Measurements from ENCODE around the gene WWC1.

WWC1 gene

GRCh38 chr5:168390491-168390890 lies 99.0 kb downstream of the WWC1 start:
- TF ChIP-seq, protein P1, sequence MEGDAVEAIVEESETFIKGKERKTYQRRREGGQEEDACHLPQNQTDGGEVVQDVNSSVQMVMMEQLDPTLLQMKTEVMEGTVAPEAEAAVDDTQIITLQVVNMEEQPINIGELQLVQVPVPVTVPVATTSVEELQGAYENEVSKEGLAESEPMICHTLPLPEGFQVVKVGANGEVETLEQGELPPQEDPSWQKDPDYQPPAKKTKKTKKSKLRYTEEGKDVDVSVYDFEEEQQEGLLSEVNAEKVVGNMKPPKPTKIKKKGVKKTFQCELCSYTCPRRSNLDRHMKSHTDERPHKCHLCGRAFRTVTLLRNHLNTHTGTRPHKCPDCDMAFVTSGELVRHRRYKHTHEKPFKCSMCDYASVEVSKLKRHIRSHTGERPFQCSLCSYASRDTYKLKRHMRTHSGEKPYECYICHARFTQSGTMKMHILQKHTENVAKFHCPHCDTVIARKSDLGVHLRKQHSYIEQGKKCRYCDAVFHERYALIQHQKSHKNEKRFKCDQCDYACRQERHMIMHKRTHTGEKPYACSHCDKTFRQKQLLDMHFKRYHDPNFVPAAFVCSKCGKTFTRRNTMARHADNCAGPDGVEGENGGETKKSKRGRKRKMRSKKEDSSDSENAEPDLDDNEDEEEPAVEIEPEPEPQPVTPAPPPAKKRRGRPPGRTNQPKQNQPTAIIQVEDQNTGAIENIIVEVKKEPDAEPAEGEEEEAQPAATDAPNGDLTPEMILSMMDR (conservative IDR thresholded peaks at IDR 0.05; ENCODE audit: low read length), result no peak
- H3K4me3 ChIP-seq (ENCODE audit: low read length), result no peak overlapping the region
- DNase-seq (ENCODE audit: low read depth), result no peak

GRCh38 chr5:168393773-168394172 lies 102.3 kb downstream of the WWC1 start:
- TF ChIP-seq, protein P1 (conservative IDR thresholded peaks at IDR 0.05; ENCODE audit: low read length), result no peak
- no peak for DNase-seq (ENCODE audit: low read depth)
- no peak overlapping the region for H3K4me3 ChIP-seq (ENCODE audit: low read length)

GRCh38 chr5:168400429-168401220 lies 109.2 kb downstream of the WWC1 start:
- DNase-seq (ENCODE audit: low read depth), result no peak
- TF ChIP-seq, protein P1 (conservative IDR thresholded peaks at IDR 0.05; ENCODE audit: low read length), result no peak
- H3K4me3 ChIP-seq (ENCODE audit: low read length), result no peak overlapping the region

GRCh38 chr5:168401226-168401625 lies 109.8 kb downstream of the WWC1 start:
- TF ChIP-seq, protein P1 (conservative IDR thresholded peaks at IDR 0.05; ENCODE audit: low read length), result no peak
- no peak for DNase-seq (ENCODE audit: low read depth)
- H3K4me3 ChIP-seq (ENCODE audit: low read length), result no peak overlapping the region

GRCh38 chr5:168401880-168402279 lies 110.4 kb downstream of the WWC1 start:
- DNase-seq (ENCODE audit: low read depth), result no peak
- H3K4me3 ChIP-seq (ENCODE audit: low read length), result no peak overlapping the region
- TF ChIP-seq, protein P1 (conservative IDR thresholded peaks at IDR 0.05; ENCODE audit: low read length), result no peak

GRCh38 chr5:168404365-168404764 lies 112.9 kb downstream of the WWC1 start:
- H3K4me3 ChIP-seq (ENCODE audit: low read length), result no peak overlapping the region
- DNase-seq (ENCODE audit: low read depth), result peak; percentile 93
- TF ChIP-seq, protein P1 (conservative IDR thresholded peaks at IDR 0.05; ENCODE audit: low read length), result no peak

DNA sequence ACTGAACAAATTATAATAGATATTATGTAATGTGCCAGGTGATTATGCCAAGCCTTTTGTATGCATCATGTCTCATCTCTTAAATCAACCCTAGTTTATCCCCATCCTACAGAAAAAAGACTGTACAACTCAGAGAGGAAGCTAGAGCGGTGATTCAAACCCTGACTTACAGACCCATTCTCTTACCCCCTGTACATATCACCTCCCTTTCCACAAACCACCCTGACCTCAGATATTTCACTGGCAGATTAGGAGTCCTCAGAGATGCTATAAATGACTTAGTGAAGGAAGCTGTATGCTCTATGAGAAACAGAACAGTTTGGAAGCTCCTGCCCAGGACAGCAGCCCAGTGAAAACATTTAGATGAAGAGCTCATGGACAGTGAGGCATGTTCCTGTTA lies 115.8 kb downstream of the WWC1 start:
- DNase-seq (ENCODE audit: low read depth), result peak; percentile 12
- no peak overlapping the region for H3K4me3 ChIP-seq (ENCODE audit: low read length)
- TF ChIP-seq, protein P1 (conservative IDR thresholded peaks at IDR 0.05; ENCODE audit: low read length), result no peak

Data from AG10803 (cell line).